Stimulated activated effector memory CD8-positive, alpha-beta T cell treated with anti-CD3 and anti-CD28 coated beads, Interleukin-12 subunit alpha, Interleukin-12 subunit beta, amount 100 ng/mL, for 72 hours (primary cell): ENCODE measurements around the gene IGSF21.
"Not testable (repeated sequence)": the region's sequence is repeated elsewhere in the genome, so short reads cannot be mapped to it uniquely, and the experiment has no call there.

Source experiments
- ATAC-seq: fragments of 150-1000 bp; cut with Tn5 transposase; 2 replicates; pipeline ENCODE4 v1.10.0; 2021
- DNase-seq, 2 donors: peaks; one replicate each; pipeline ENCODE4 v3.0.0; 2021 to 2022; ENCODE audit warnings: low spot score in 2 of 2
- H3K27ac Mint-ChIP-seq: one replicate; pipeline ENCODE4 v1.8.0; 2022; ENCODE audit warnings: mild to moderate bottlenecking, mixed read lengths
- H3K36me3 Mint-ChIP-seq: one replicate; pipeline ENCODE4 v1.8.0; 2022; ENCODE audit warnings: mild to moderate bottlenecking, mixed read lengths
- H3K4me1 Mint-ChIP-seq: one replicate; pipeline ENCODE4 v1.8.0; 2022; ENCODE audit warnings: mixed read lengths
- H3K4me3 Mint-ChIP-seq: one replicate; pipeline ENCODE4 v1.8.0; 2022; ENCODE audit warnings: mild to moderate bottlenecking, mixed read lengths
- H3K9me3 Mint-ChIP-seq: one replicate; pipeline ENCODE4 v1.8.0; 2022; ENCODE audit warnings: mixed read lengths

The IGSF21 gene

GRCh38 chr1:18350747-18351146, 243.1 kb downstream of the IGSF21 start:
- no peaks in the 10 kb centered on the region for H3K9me3 Mint-ChIP-seq
- no peaks in the 10 kb centered on the region for H3K4me1 Mint-ChIP-seq
- H3K27ac Mint-ChIP-seq = no peak overlapping the region
- H3K36me3 Mint-ChIP-seq = no peaks in the 10 kb centered on the region
- ATAC-seq = no peak
- no peak overlapping the region for H3K4me3 Mint-ChIP-seq
- no peak for DNase-seq

GRCh38 chr1:18351735-18352134, 244.1 kb downstream of the IGSF21 start:
- no peaks in the 10 kb centered on the region for H3K9me3 Mint-ChIP-seq

GRCh38 chr1:18352636-18353265, 245.2 kb downstream of the IGSF21 start:
- H3K36me3 Mint-ChIP-seq = no peaks in the 10 kb centered on the region
- ATAC-seq = no peak
- no peak overlapping the region for H3K4me3 Mint-ChIP-seq
- no peak overlapping the region for H3K27ac Mint-ChIP-seq
- no peak for DNase-seq
- no peaks in the 10 kb centered on the region for H3K4me1 Mint-ChIP-seq
- no peaks in the 10 kb centered on the region for H3K9me3 Mint-ChIP-seq

More at GRCh38 chr1:18351735-18352134, 244.1 kb downstream of the IGSF21 start:
- Mint-ChIP-seq H3K36me3 (no peaks in the 10 kb centered on the region), H3K4me3 (no peak overlapping the region), H3K4me1 (no peaks in the 10 kb centered on the region), H3K27ac (no peak overlapping the region)
- DNase-seq (no peak), ATAC-seq (no peak)

GRCh38 chr1:18353528-18353927, 245.9 kb downstream of the IGSF21 start:
- no peak overlapping the region for H3K27ac Mint-ChIP-seq
- no peaks in the 10 kb centered on the region for H3K9me3 Mint-ChIP-seq
- H3K36me3 Mint-ChIP-seq = no peaks in the 10 kb centered on the region
- H3K4me1 Mint-ChIP-seq = no peaks in the 10 kb centered on the region
- DNase-seq (no peak), ATAC-seq (no peak)
- no peak overlapping the region for H3K4me3 Mint-ChIP-seq

GRCh38 chr1:18353992-18354391, 246.4 kb downstream of the IGSF21 start:
- no peak for ATAC-seq
- H3K9me3 Mint-ChIP-seq = no peaks in the 10 kb centered on the region
- H3K36me3 Mint-ChIP-seq = no peaks in the 10 kb centered on the region
- no peaks in the 10 kb centered on the region for H3K4me1 Mint-ChIP-seq
- H3K4me3 Mint-ChIP-seq = no peak overlapping the region
- no peak for DNase-seq
- H3K27ac Mint-ChIP-seq = no peak overlapping the region

- H3K4me3 Mint-ChIP-seq = no peak overlapping the region
- H3K36me3 Mint-ChIP-seq = no peaks in the 10 kb centered on the region
- no peak overlapping the region for H3K27ac Mint-ChIP-seq
These were observed 247.0 kb downstream of the IGSF21 start for GRCh38 chr1:18354612-18355011.

GRCh38 chr1:18357622-18358230, 250.1 kb downstream of the IGSF21 start:
- Mint-ChIP-seq H3K27ac (no peak overlapping the region), H3K9me3 (no peaks in the 10 kb centered on the region), H3K4me1 (no peaks in the 10 kb centered on the region), H3K36me3 (no peaks in the 10 kb centered on the region), H3K4me3 (no peak overlapping the region)
- DNase-seq (no peak), ATAC-seq (no peak)

More at GRCh38 chr1:18354612-18355011, 247.0 kb downstream of the IGSF21 start:
- no peaks in the 10 kb centered on the region for H3K4me1 Mint-ChIP-seq
- H3K9me3 Mint-ChIP-seq = no peaks in the 10 kb centered on the region
- ATAC-seq (no peak), DNase-seq (no peak)

GRCh38 chr1:18358600-18358999, 251.0 kb downstream of the IGSF21 start:
- DNase-seq (no peak), ATAC-seq (no peak)
- Mint-ChIP-seq H3K9me3 (no peaks in the 10 kb centered on the region), H3K4me1 (no peaks in the 10 kb centered on the region), H3K36me3 (no peaks in the 10 kb centered on the region), H3K4me3 (no peak overlapping the region), H3K27ac (no peak overlapping the region)

GRCh38 chr1:18360251-18360650, 252.7 kb downstream of the IGSF21 start:
- no peak for ATAC-seq
- Mint-ChIP-seq H3K4me1 (no peaks in the 10 kb centered on the region), H3K27ac (no peak overlapping the region), H3K9me3 (no peaks in the 10 kb centered on the region), H3K4me3 (no peak overlapping the region), H3K36me3 (no peaks in the 10 kb centered on the region)
- no peak for DNase-seq

GRCh38 chr1:18362150-18362549, 254.6 kb downstream of the IGSF21 start:
- Mint-ChIP-seq H3K4me3 (no peak overlapping the region), H3K9me3 (no peaks in the 10 kb centered on the region), H3K27ac (no peak overlapping the region), H3K36me3 (no peaks in the 10 kb centered on the region), H3K4me1 (no peaks in the 10 kb centered on the region)
- ATAC-seq (peak; percentile 22), DNase-seq (no peak)

- Mint-ChIP-seq H3K4me1 (no peaks in the 10 kb centered on the region), H3K27ac (no peak overlapping the region), H3K4me3 (no peak overlapping the region), H3K9me3 (no peaks in the 10 kb centered on the region), H3K36me3 (no peaks in the 10 kb centered on the region)
- DNase-seq (no peak), ATAC-seq (no peak)
These were observed 255.8 kb downstream of the IGSF21 start for GRCh38 chr1:18363436-18363835.

GRCh38 chr1:18365099-18365705, 257.6 kb downstream of the IGSF21 start:
- Mint-ChIP-seq H3K4me3 (no peak overlapping the region), H3K4me1 (no peaks in the 10 kb centered on the region), H3K36me3 (no peaks in the 10 kb centered on the region), H3K27ac (no peak overlapping the region), H3K9me3 (no peaks in the 10 kb centered on the region)
- ATAC-seq = no peak
- no peak for DNase-seq

- not testable (repeated sequence) for DNase-seq, H3K27ac Mint-ChIP-seq, H3K4me1 Mint-ChIP-seq, ATAC-seq, H3K36me3 Mint-ChIP-seq, H3K4me3 Mint-ChIP-seq, H3K9me3 Mint-ChIP-seq
These were observed 264.9 kb downstream of the IGSF21 start for GRCh38 chr1:18372505-18372904.

- H3K4me3 Mint-ChIP-seq = no peak overlapping the region
- ATAC-seq = no peak
- H3K9me3 Mint-ChIP-seq = peaks cover 5% of the 10 kb centered on the region
- DNase-seq = no peak
- H3K27ac Mint-ChIP-seq = no peak overlapping the region
- H3K36me3 Mint-ChIP-seq = no peaks in the 10 kb centered on the region
- no peaks in the 10 kb centered on the region for H3K4me1 Mint-ChIP-seq
These were observed 265.6 kb downstream of the IGSF21 start for GRCh38 chr1:18373151-18373550.

GRCh38 chr1:18373882-18374493, 266.4 kb downstream of the IGSF21 start:
- no peak for ATAC-seq
- Mint-ChIP-seq H3K4me1 (no peaks in the 10 kb centered on the region), H3K27ac (no peak overlapping the region), H3K36me3 (no peaks in the 10 kb centered on the region), H3K9me3 (peaks cover 5% of the 10 kb centered on the region), H3K4me3 (no peak overlapping the region)
- DNase-seq = no peak

- H3K9me3 Mint-ChIP-seq = peaks cover 8% of the 10 kb centered on the region
- no peaks in the 10 kb centered on the region for H3K36me3 Mint-ChIP-seq
- no peak for DNase-seq
- no peak overlapping the region for H3K4me3 Mint-ChIP-seq
- no peak overlapping the region for H3K27ac Mint-ChIP-seq
- ATAC-seq = no peak
- H3K4me1 Mint-ChIP-seq = no peaks in the 10 kb centered on the region
These were observed 269.1 kb downstream of the IGSF21 start for GRCh38 chr1:18376661-18377060.
